Tibial nerve (tissue), 4 donors: Measurements from ENCODE around the gene FRG2B. TPM values are rescaled to one million over a fixed set of nuclear protein-coding genes. Genes with fewer than 3 reads are reported as not detected.
A peak's percentile ranks its signal among the peaks of the same experiment; 100 is the strongest.
"Not testable (repeated sequence)": the region's sequence is repeated elsewhere in the genome, so short reads cannot be mapped to it uniquely, and the experiment has no call there.

Source experiments
- DNase-seq, 2 donors: peaks; one replicate each; pipeline ENCODE4 v3.0.0-alpha.2; 2019; ENCODE audit warnings: low spot score in 2 of 2
- H3K27ac ChIP-seq, 4 donors: fragments of 200-600 bp; sonication (generic) in 3 of 4; one replicate each; pipeline ENCODE4 v1.5.1; 2017 to 2019; ENCODE audit warnings: mild to moderate bottlenecking in 1 of 4
- H3K27me3 ChIP-seq, 2 donors: fragments of 200-600 bp; sonication (generic) in 1 of 2; one replicate each; pipeline versions ENCODE4 v1.5.1 to v1.6.0; 2017 to 2019
- H3K36me3 ChIP-seq, 3 donors: fragments of 200-600 bp; sonication (generic); one replicate each; pipeline ENCODE4 v1.5.1; 2018 to 2019
- H3K4me1 ChIP-seq, 4 donors: fragments of 200-600 bp; sonication (generic) in 3 of 4; one replicate each; pipeline ENCODE4 v1.5.1; 2017 to 2019
- H3K4me3 ChIP-seq, 4 donors: fragments of 200-600 bp; sonication (generic) in 3 of 4; one replicate each; pipeline ENCODE4 v1.5.1; 2017 to 2019; ENCODE audit warnings: mild to moderate bottlenecking in 1 of 4, moderate library complexity in 1 of 4
- H3K9me3 ChIP-seq, 4 donors: fragments of 200-600 bp; sonication (generic) in 3 of 4; one replicate each; pipeline ENCODE4 v1.5.1; 2017 to 2019
- CTCF ChIP-seq, 5 experiments: fragments of 200-600 bp in 3 of 5; fragments of 450-650 bp in 2 of 5; sonication (generic) in 3 of 5; IDR thresholded peaks; one replicate each; pipeline ENCODE4 v1.5.1; 2016 to 2019; ENCODE audit warnings: antibody characterized with exemption in 5 of 5, mild to moderate bottlenecking in 3 of 5, moderate library complexity in 2 of 5
- WGBS, 2 donors: methylation state at CpG; one replicate each; pipeline ENCODE4 v1.1.5; 2018; 5-methylcytosine and 5-hydroxymethylcytosine counted together
- total RNA-seq, 4 donors: library from RNA; depleted of rRNA; stranded (reverse); fragments of >200 nt; gene quantifications; one replicate each; pipeline ENCODE4 v1.1.0, GENCODE V29; 2016

FRG2B gene
- total RNA-seq, result not detected

GRCh38 chr10:133626695-133627094, at the start of gene FRG2B:
Gene FRG2B, minus strand, starts transcription at chr10:133626795. Its CDS starts 53 bp downstream, at chr10:133626742.
- H3K36me3 ChIP-seq, DNase-seq, H3K27me3 ChIP-seq, H3K27ac ChIP-seq, H3K9me3 ChIP-seq, H3K4me1 ChIP-seq, H3K4me3 ChIP-seq: not testable (repeated sequence)
- 83% methylated on average over 1 of the region's 10 CpGs; no CpG with 5 or more reads in 1 of the 2 donors for WGBS, 2 donors

GRCh38 chr10:133667446-133667845, 40.9 kb upstream of the FRG2B start:
- no CpG with 5 or more reads among the region's 40 CpGs for WGBS, 2 donors
- H3K27me3 ChIP-seq, H3K9me3 ChIP-seq, DNase-seq, H3K36me3 ChIP-seq, H3K4me3 ChIP-seq, H3K4me1 ChIP-seq, H3K27ac ChIP-seq: not testable (repeated sequence)

DNA sequence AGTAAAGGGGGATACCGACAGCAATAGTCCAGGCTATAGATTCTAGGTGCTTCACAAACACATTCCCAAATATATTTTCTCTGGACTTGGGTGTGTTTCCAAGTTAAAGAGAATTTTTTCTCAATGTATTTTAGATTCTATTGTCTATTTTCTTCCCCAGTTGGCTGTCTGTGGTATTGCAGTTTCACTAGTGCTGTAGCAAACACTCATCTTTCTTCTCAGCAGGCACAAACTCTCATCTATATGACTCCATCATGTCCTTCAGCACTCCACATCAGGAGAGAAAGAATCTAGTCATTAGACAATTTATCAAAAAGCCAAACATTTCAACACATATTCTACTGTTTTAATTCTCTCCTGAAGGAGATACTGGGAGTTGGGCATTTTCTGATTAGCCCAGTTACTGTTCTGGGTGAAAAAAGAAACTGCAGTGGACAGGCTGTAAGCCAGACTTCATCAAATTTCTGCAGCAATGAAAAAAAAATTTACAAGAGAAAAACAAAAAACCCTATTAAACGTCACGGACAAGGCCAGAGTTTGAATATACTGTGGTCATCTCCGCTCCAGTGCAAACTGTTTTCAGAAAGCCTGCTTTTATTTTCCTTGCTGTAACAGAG, 37.1 kb upstream of the FRG2B start:
- DNase-seq, result not testable (repeated sequence)

DNA sequence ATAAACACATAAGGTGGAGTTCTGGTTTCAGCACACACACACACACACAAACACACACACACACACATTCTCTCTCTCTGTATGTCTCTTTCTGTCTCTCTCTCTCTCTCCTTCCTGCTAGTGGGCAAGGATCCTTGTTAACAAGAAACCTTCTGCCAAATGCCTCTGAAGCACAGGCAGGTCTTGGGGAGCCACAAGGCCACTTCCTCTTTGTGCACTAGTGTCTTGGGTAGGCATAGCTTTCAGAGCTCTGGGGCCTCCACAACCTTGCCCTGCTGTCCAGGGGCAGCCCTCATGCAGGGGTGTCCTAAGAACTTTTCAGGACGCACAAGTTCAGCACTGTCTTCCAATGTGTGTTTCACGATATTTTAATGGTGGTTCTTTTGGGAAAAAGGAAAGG, 34.5 kb upstream of the FRG2B start:
- not testable (repeated sequence) for H3K4me3 ChIP-seq, H3K27ac ChIP-seq, H3K36me3 ChIP-seq, H3K27me3 ChIP-seq, H3K4me1 ChIP-seq, H3K9me3 ChIP-seq, DNase-seq
- 86 to 93% methylated on average over 2 of the region's 2 CpGs for WGBS, 2 donors

More for the DNA sequence above, 37.1 kb upstream of the FRG2B start:
- H3K27ac ChIP-seq, H3K4me3 ChIP-seq, H3K27me3 ChIP-seq, H3K36me3 ChIP-seq, H3K4me1 ChIP-seq, H3K9me3 ChIP-seq: not testable (repeated sequence)
- 29 to 41% methylated on average over 4 of the region's 4 CpGs for WGBS, 2 donors

- H3K27ac ChIP-seq, H3K9me3 ChIP-seq, H3K36me3 ChIP-seq, DNase-seq, H3K4me1 ChIP-seq, H3K27me3 ChIP-seq, H3K4me3 ChIP-seq: not testable (repeated sequence)
- WGBS, 2 donors, result 65 to 69% methylated on average over 6 of the region's 6 CpGs
Measured at GRCh38 chr10:133660516-133660915, 33.9 kb upstream of the FRG2B start.

- WGBS, 2 donors, result 69 to 90% methylated on average over 3 of the region's 4 CpGs
- DNase-seq, H3K27me3 ChIP-seq, H3K36me3 ChIP-seq, H3K9me3 ChIP-seq, H3K27ac ChIP-seq, H3K4me1 ChIP-seq, H3K4me3 ChIP-seq: not testable (repeated sequence)
Measured at GRCh38 chr10:133657276-133657675, 30.7 kb upstream of the FRG2B start.

DNA sequence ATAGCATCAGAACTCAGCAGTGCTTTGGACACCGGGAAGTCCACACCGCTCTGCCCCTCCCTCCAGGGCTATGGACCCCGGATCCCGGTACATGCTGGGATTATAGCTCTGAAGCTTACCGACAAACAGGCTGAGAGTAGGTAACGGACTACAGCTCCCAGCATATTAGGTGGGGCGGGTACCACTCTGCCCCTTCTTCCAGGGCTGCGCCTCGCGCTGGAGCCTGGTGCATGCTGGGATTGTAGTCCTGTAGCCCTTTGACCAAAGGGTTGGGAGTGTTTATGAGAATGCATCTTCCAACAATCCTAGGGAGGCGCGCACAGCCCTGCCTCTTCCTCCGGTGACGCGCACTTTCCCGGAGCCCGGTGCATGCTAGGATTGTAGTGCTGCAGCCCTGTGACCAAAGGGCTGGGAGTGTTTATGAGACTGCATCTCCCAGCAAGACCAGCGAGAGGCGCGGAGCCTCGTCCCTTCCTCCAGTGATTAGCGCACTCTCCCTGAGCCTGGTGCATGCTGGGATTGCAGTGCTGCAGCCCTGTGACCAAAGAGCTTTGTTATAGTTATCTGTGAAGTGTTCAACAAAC, 22.4 kb upstream of the FRG2B start:
- no CpG with 5 or more reads among the region's 22 CpGs for WGBS, 2 donors
- DNase-seq, H3K27ac ChIP-seq, H3K9me3 ChIP-seq, H3K36me3 ChIP-seq, H3K4me1 ChIP-seq, H3K27me3 ChIP-seq, H3K4me3 ChIP-seq: not testable (repeated sequence)

GRCh38 chr10:133647075-133647748, 20.6 kb upstream of the FRG2B start:
- not testable (repeated sequence) for H3K27me3 ChIP-seq, H3K4me3 ChIP-seq, H3K27ac ChIP-seq, H3K4me1 ChIP-seq, DNase-seq, H3K9me3 ChIP-seq, H3K36me3 ChIP-seq
- TF ChIP-seq CTCF (IDR thresholded peaks at IDR 0.05), result peak in 1 of 5 experiments; percentile 5
- 6 to 7% methylated on average over 13 of the region's 18 CpGs for WGBS, 2 donors

DNA sequence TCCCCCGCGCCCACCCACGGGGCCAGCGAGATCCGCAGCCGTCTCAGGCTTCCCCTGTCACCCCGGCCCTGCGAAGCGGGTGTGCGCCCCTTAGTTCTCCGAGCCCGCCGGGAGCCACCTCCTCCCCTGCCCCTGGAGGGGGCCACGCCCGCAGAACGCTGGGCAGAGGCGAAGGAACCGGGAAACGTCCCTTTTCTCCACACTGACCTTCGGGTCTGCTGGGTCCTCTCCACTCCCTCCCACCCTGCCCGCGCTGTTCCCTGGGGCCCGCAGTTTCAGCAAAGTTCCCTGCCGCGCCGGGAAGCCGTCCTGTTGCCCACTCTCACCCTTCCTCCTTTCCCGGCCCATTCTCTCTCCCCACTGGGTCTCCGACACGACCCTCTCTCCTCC, 11.2 kb upstream of the FRG2B start:
- 60% methylated on average over 3 of the region's 30 CpGs; no CpG with 5 or more reads in 1 of the 2 donors for WGBS, 2 donors
- not testable (repeated sequence) for H3K27me3 ChIP-seq, H3K9me3 ChIP-seq, DNase-seq, H3K4me1 ChIP-seq, H3K36me3 ChIP-seq, H3K27ac ChIP-seq
- H3K4me3 ChIP-seq, result peak overlapping the region in 1 of 4 donors; percentile 39

DNA sequence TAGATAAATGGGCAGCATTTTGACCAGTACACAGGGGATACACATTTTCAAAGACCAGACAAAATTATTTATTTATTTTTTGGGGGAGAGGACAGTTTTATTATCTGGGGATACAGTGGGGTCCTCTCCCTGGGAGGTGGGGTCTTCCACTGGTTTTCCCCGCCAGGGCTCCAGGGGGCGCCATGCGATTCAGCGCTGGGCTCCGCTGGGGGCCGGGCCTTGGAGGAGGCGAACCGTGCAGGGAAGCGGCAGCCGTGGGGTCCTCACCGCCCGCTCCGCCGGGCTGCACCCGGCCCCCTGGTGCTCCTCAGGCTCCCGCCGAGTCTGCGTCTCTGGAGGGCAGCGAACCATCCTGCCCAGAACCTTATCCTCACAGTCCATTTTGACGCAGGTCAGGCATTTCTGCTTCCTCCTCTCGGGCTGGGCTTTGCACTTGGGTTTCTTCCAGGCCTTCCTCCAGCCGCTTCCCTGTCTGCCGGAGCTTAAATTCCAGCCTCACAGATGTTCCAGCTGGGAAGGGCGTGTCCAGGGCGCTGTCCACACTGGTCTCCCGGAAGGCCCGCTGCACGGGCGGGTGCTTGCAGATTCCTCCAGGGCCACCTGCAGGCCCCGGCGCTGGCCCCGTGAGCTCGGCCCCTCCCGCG, 10.7 kb upstream of the FRG2B start:
- H3K27me3 ChIP-seq, H3K36me3 ChIP-seq: not testable (repeated sequence)
- H3K4me3 ChIP-seq, result peak overlapping the region in 1 of 4 donors; percentile 39

GRCh38 chr10:133630723-133631249, 4.2 kb upstream of the FRG2B start:
- H3K4me3 ChIP-seq, H3K36me3 ChIP-seq, DNase-seq, H3K9me3 ChIP-seq, H3K27ac ChIP-seq, H3K4me1 ChIP-seq, H3K27me3 ChIP-seq: not testable (repeated sequence)
- 70% methylated on average over 2 of the region's 5 CpGs; no CpG with 5 or more reads in 1 of the 2 donors for WGBS, 2 donors

More for the DNA sequence above, 10.7 kb upstream of the FRG2B start:
- not testable (repeated sequence) for DNase-seq, H3K27ac ChIP-seq, H3K4me1 ChIP-seq, H3K9me3 ChIP-seq
- no CpG with 5 or more reads among the region's 35 CpGs for WGBS, 2 donors

- H3K27me3 ChIP-seq, result peaks cover 0 to 24% of the 10 kb centered on the region in 2 donors
- 51 to 64% methylated on average over 13 to 25 of the region's 31 CpGs for WGBS, 2 donors
Measured at GRCh38 chr10:133622544-133622943, 4.1 kb downstream of the FRG2B start.

More at GRCh38 chr10:133622544-133622943, 4.1 kb downstream of the FRG2B start:
- not testable (repeated sequence) for H3K27ac ChIP-seq, H3K36me3 ChIP-seq, DNase-seq, H3K9me3 ChIP-seq, H3K4me1 ChIP-seq, H3K4me3 ChIP-seq
